Fibroblast of lung (primary cell): ENCODE measurements around the gene SLC4A3. TPM values are rescaled to one million over a fixed set of nuclear protein-coding genes. Genes with fewer than 3 reads are reported as not detected.

Source experiments
- DNase-seq, 2 donors: peaks; one replicate each; pipeline versions ENCODE4 v3.0.0 to v3.0.0-alpha.2; 2010; ENCODE audit warnings: low read depth in 2 of 2
- H2AFZ ChIP-seq: 2 replicates; pipeline ENCODE4 v1.5.1; 2012; ENCODE audit warnings: low read length, control low read depth, inconsistent platforms
- H3K27ac ChIP-seq: 2 replicates; pipeline ENCODE4 v1.5.1; 2011; ENCODE audit warnings: low read length, control low read depth; ENCODE audit not compliant: insufficient read depth
- H3K27me3 ChIP-seq: 2 replicates; pipeline ENCODE4 v1.5.1; 2011; ENCODE audit warnings: mild to moderate bottlenecking, low read length; ENCODE audit not compliant: control insufficient read depth, insufficient read depth
- H3K36me3 ChIP-seq: 2 replicates; pipeline ENCODE4 v1.5.1; 2011; ENCODE audit warnings: low read length; ENCODE audit not compliant: control insufficient read depth, insufficient read depth
- H3K4me1 ChIP-seq: 2 replicates; pipeline ENCODE4 v1.5.1; 2011; ENCODE audit warnings: low read length; ENCODE audit not compliant: control insufficient read depth, insufficient read depth; ENCODE audit errors: extremely low read depth
- H3K4me2 ChIP-seq: 2 replicates; pipeline ENCODE4 v1.5.1; 2011; ENCODE audit warnings: low read length, control low read depth; ENCODE audit not compliant: insufficient read depth; ENCODE audit errors: extremely low read depth
- H3K4me3 ChIP-seq, 4 experiments: fragments of 200-600 bp in 1 of 4; sonication (generic) in 1 of 4; replicated peaks in 1 of 4; 2 replicates each; pipeline ENCODE4 v1.5.1; 2011 to 2016; ENCODE audit warnings: low read length in 4 of 4, low read depth in 3 of 4, mild to moderate bottlenecking in 3 of 4, control low read depth in 2 of 4, inconsistent platforms in 1 of 4, mixed read lengths in 1 of 4; ENCODE audit not compliant: insufficient read depth in 1 of 4; ENCODE audit errors: control extremely low read depth in 1 of 4
- H3K79me2 ChIP-seq: 2 replicates; pipeline ENCODE4 v1.5.1; 2012; ENCODE audit warnings: mild to moderate bottlenecking, low read length, inconsistent platforms; ENCODE audit not compliant: control insufficient read depth, insufficient read depth
- H3K9ac ChIP-seq: 2 replicates; pipeline ENCODE4 v1.5.1; 2011; ENCODE audit warnings: mild to moderate bottlenecking, low read length, control low read depth; ENCODE audit not compliant: insufficient read depth
- H3K9me3 ChIP-seq: 2 replicates; pipeline ENCODE4 v1.5.1; 2012; ENCODE audit warnings: low read depth, low read length; ENCODE audit not compliant: control insufficient read depth, insufficient read depth
- H4K20me1 ChIP-seq: 2 replicates; pipeline ENCODE4 v1.5.1; 2011; ENCODE audit warnings: low read length; ENCODE audit not compliant: control insufficient read depth, insufficient read depth; ENCODE audit errors: extremely low read depth
- EZH2 ChIP-seq: IDR thresholded peaks from 2 replicates; pipeline ENCODE4 v1.5.1; 2012; ENCODE audit warnings: low read length, control low read depth, mild to moderate bottlenecking; ENCODE audit errors: missing control alignments
- polyA plus RNA-seq, 2 donors: library from polyadenylated mRNA; depleted of rRNA in 1 of 2; stranded (reverse) in 1 of 2; unstranded in 1 of 2; fragments of >200 nt; gene quantifications; 2 replicates each; pipeline ENCODE4 v1.2.1, GENCODE V29; 2011 to 2012; ENCODE audit warnings: missing spikeins in 1 of 2
- total RNA-seq: library from RNA; depleted of rRNA; stranded (reverse); fragments of >200 nt; gene quantifications from 2 replicates; pipeline ENCODE4 v1.2.1, GENCODE V29; 2014
- TF ChIP-seq, protein P1 (sequence below), 2 donors: IDR thresholded peaks in 1 of 2; conservative IDR thresholded peaks in 1 of 2; 1 replicate in 1 of 2; 2 replicates in 1 of 2; pipeline ENCODE4 v1.5.1; 2011 to 2012; ENCODE audit warnings: low read length in 2 of 2, control low read depth in 1 of 2, inconsistent platforms in 1 of 2, low read depth in 1 of 2, mild to moderate bottlenecking in 1 of 2

SLC4A3 gene
- total and polyA plus RNA-seq, 2 donors (not counting 1 experiment from before 2014, with no cell fraction given) = 1.4 to 1.5 TPM

- Histone ChIP-seq H3K27ac (no peak overlapping the region), H3K4me2 (no peak overlapping the region), H2AFZ (no peak overlapping the region), H4K20me1 (no peaks in the 10 kb centered on the region), H3K79me2 (no peaks in the 10 kb centered on the region), H3K4me1 (no peaks in the 10 kb centered on the region), H3K9me3 (no peaks in the 10 kb centered on the region), H3K27me3 (peaks cover 23% of the 10 kb centered on the region), H3K4me3 (no peak overlapping the region), H3K9ac (no peak overlapping the region), H3K36me3 (no peaks in the 10 kb centered on the region)
- TF ChIP-seq, protein P1, sequence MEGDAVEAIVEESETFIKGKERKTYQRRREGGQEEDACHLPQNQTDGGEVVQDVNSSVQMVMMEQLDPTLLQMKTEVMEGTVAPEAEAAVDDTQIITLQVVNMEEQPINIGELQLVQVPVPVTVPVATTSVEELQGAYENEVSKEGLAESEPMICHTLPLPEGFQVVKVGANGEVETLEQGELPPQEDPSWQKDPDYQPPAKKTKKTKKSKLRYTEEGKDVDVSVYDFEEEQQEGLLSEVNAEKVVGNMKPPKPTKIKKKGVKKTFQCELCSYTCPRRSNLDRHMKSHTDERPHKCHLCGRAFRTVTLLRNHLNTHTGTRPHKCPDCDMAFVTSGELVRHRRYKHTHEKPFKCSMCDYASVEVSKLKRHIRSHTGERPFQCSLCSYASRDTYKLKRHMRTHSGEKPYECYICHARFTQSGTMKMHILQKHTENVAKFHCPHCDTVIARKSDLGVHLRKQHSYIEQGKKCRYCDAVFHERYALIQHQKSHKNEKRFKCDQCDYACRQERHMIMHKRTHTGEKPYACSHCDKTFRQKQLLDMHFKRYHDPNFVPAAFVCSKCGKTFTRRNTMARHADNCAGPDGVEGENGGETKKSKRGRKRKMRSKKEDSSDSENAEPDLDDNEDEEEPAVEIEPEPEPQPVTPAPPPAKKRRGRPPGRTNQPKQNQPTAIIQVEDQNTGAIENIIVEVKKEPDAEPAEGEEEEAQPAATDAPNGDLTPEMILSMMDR (conservative IDR thresholded peaks at IDR 0.05 in 1 of 2, IDR thresholded peaks at IDR 0.05 in 1 of 2; ENCODE audit: low read depth in 1 of 2, low read length in 2 of 2) = no peak
- no peak for TF ChIP-seq EZH2
- DNase-seq = no peak
Observed at GRCh38 chr2:219581346-219581745, 46.1 kb upstream of the SLC4A3 start.

- no peaks in the 10 kb centered on the region for H3K9me3 ChIP-seq
- no peak overlapping the region for H3K27ac ChIP-seq
- H3K36me3 ChIP-seq = no peaks in the 10 kb centered on the region
- TF ChIP-seq EZH2 = no peak
- TF ChIP-seq, protein P1 (conservative IDR thresholded peaks at IDR 0.05 in 1 of 2, IDR thresholded peaks at IDR 0.05 in 1 of 2; ENCODE audit: low read depth in 1 of 2, low read length in 2 of 2) = no peak
- H2AFZ ChIP-seq = no peak overlapping the region
- no peak overlapping the region for H3K4me2 ChIP-seq
- DNase-seq = no peak
- H3K4me3 ChIP-seq = no peak overlapping the region
- H3K4me1 ChIP-seq = no peaks in the 10 kb centered on the region
- no peaks in the 10 kb centered on the region for H3K79me2 ChIP-seq
- H4K20me1 ChIP-seq = no peaks in the 10 kb centered on the region
- H3K27me3 ChIP-seq = peaks cover 3% of the 10 kb centered on the region
- H3K9ac ChIP-seq = no peak overlapping the region
Observed at GRCh38 chr2:219591091-219591490, 36.3 kb upstream of the SLC4A3 start.

DNA sequence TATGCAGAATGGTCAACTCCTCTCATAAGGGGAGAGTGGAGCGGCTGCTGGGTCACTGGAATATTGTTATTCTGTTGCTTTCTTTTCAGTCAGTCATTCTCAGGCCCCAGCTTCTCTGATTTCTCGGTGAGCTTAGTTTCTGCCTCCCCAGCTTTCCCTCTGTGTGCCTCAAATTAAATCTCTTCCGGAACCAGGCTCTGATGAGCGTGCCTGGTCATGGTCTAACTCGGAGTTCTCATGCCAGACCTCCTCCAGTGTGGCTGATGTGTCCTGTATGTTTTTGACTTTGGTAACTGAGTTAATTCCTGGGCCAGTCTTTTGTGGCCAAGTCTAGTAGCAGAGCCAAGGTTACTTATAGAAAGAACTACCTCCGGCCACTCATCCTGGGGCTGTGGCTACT is 34.7 kb upstream of the SLC4A3 start:
- no peaks in the 10 kb centered on the region for H3K79me2 ChIP-seq
- no peaks in the 10 kb centered on the region for H3K4me1 ChIP-seq
- no peaks in the 10 kb centered on the region for H3K27me3 ChIP-seq
- no peak overlapping the region for H3K4me3 ChIP-seq
- H3K36me3 ChIP-seq = no peaks in the 10 kb centered on the region
- H3K27ac ChIP-seq = no peak overlapping the region
- no peaks in the 10 kb centered on the region for H4K20me1 ChIP-seq
- no peak for DNase-seq
- no peak overlapping the region for H3K4me2 ChIP-seq
- no peak overlapping the region for H3K9ac ChIP-seq
- no peaks in the 10 kb centered on the region for H3K9me3 ChIP-seq
- TF ChIP-seq, protein P1 (conservative IDR thresholded peaks at IDR 0.05 in 1 of 2, IDR thresholded peaks at IDR 0.05 in 1 of 2; ENCODE audit: low read depth in 1 of 2, low read length in 2 of 2) = no peak
- TF ChIP-seq EZH2 = no peak
- no peak overlapping the region for H2AFZ ChIP-seq
